Vagina (tissue), 2 donors: ENCODE results near the gene MAGEA6.

Experiments used
- POLR2A ChIP-seq, 2 donors: fragments of 450-650 bp; IDR thresholded peaks; one replicate each; pipeline ENCODE4 v1.6.1; 2017; ENCODE audit warnings: antibody characterized with exemption in 2 of 2, mild to moderate bottlenecking in 2 of 2, moderate library complexity in 2 of 2
- POLR2AphosphoS5 ChIP-seq, 2 donors: sonication (generic); formaldehyde crosslinking; IDR thresholded peaks; one replicate each; pipeline ENCODE4 v1.9.0; 2017; ENCODE audit warnings: antibody characterized with exemption in 2 of 2, mild to moderate bottlenecking in 2 of 2, low read depth in 1 of 2; ENCODE audit not compliant: insufficient read depth in 1 of 2
- TF ChIP-seq, protein P1 (sequence below), 3 experiments: fragments of 450-650 bp in 2 of 3; fragments of 200-600 bp in 1 of 3; sonication (generic) in 1 of 3; IDR thresholded peaks; one replicate each; pipeline ENCODE4 v1.5.1; 2017 to 2019; ENCODE audit warnings: antibody characterized with exemption in 3 of 3, mild to moderate bottlenecking in 2 of 3, moderate library complexity in 2 of 3

DNA sequence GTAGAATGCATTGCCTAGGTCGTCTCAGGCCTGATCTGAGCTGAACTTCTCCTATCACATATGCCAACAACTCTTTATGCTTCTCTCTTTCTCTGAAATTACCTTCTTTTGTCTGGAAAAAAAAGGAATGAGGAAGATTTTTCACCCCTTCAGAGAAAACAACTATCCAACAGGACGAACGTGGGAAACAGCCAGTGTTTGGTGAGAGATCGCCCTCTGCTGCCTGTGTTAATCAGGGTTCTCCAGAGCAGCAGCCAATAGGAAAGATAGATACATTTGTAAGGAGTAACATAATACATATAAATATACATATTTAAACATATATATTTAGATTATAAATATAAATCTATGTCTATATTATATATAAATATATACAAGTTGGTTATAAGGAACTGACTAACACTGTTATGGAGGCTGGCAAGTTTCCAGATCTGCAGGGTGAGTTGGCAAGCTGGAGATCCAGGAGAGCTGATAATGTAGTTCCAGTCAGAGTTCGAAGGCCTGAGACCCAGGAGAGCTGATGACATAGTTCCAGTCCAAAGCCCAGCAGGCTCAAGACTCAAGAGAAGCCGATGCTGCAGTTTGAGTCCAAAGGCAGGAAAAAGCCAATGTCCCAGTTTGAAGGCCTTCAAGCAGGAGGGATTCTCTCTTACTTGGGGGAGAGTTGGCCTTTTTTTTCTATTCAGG, 47.7 kb upstream of the MAGEA6 start:
- TF ChIP-seq, protein P1, sequence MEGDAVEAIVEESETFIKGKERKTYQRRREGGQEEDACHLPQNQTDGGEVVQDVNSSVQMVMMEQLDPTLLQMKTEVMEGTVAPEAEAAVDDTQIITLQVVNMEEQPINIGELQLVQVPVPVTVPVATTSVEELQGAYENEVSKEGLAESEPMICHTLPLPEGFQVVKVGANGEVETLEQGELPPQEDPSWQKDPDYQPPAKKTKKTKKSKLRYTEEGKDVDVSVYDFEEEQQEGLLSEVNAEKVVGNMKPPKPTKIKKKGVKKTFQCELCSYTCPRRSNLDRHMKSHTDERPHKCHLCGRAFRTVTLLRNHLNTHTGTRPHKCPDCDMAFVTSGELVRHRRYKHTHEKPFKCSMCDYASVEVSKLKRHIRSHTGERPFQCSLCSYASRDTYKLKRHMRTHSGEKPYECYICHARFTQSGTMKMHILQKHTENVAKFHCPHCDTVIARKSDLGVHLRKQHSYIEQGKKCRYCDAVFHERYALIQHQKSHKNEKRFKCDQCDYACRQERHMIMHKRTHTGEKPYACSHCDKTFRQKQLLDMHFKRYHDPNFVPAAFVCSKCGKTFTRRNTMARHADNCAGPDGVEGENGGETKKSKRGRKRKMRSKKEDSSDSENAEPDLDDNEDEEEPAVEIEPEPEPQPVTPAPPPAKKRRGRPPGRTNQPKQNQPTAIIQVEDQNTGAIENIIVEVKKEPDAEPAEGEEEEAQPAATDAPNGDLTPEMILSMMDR (IDR thresholded peaks at IDR 0.05), result no peak
- TF ChIP-seq POLR2AphosphoS5 (IDR thresholded peaks at IDR 0.05; ENCODE audit: insufficient read depth in 1 of 2, low read depth in 1 of 2) (no peak), POLR2A (IDR thresholded peaks at IDR 0.05) (no peak)
